Activated naive CD4-positive, alpha-beta T cell treated with Interleukin-2 at 50 U/mL for 16 hours (primary cell): ENCODE results near the gene ETNPPL.

Experiments used
- DNase-seq: peaks from one replicate; pipeline ENCODE4 v3.0.0-alpha.2; 2020

The ETNPPL gene

DNA sequence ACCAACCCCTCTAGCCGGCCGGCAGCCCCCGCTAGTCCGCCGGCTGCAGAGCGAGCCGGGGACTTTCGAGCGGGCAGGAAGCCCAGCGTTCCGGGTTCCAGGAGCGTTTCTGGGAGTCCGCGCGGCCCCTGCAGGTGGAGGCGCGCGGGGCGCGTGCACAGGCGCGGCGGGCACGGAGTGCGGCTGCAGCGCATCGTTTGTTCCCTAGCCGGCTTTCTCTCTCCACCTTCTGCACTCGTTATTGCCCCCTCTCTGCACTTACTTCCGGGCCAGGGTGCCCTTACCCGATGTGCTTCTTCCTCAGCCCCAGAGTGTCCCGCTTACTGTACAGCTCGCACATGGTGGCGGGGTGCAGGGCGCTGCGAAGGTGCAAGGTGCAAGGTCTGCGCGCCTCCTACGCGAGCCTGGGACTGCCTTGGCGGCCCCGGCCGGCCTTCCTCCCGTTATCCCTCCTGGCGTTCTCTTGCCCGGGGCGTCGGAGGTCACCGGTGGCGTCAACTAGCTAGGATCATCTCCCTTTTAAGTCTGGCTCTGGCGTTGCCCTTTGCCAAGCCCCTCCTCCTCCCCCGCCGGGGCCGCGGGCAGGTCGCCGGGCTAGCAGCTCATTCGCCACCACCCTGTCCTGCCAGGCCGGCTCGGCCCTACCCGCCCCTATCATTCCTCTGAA lies at the start of gene ETNPPL:
ETNPPL (minus strand) TSS at position 495 of the 667 bp plus-strand sequence; CDS start at position 340, 155 bp downstream.
- DNase-seq = peak; percentile 11

GRCh38 chr4:108811486-108811885 lies 48.6 kb upstream of the ETNPPL start:
- no peak for DNase-seq

DNA sequence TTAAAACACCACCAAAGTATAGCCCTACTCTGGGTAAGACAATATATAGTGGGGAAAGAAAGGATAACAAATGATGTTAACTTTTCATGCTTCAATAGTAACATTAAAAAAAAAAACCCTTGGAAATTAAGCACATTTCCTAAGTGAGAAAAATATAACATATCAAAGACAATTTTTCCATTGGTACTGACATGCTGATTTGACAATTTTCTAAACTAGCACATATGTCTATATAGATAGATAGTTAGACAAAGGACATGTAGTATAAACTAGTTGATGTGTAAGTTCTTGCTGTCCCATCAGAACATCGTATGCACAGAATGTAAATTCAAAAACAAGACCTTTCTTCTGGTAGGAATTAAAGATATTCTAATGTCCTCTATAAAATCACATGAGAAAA lies 47.2 kb upstream of the ETNPPL start:
- DNase-seq = no peak

DNA sequence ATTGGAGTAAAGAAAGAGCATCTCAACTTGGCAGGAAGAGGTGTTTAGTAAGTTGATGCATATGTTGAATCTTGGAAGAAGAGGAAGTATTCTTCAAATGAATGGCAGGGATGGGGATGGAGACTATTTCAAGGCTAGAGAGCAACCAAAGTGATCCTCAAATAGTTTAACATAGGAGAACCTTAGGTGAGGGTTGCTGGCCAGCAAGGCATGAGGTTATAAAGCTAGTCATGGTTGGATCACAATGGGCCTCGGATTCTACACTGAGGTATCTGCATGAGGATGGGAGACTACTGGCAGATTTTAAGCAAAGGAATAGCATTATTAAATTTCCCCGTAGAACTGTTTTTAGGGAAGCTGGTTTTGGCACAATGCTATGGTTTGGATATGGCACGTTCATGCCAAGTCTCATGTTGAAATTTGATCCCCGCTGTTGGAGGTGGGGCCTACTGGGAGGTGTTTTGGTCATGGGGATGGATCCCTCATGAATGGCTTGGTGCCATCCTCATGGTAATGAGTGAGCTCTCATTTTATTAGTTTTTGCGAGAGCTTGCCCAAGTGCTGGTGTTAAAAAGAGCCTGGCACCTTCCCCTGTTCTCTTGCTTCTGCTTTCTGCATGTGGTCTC lies 41.9 kb upstream of the ETNPPL start:
- DNase-seq = no peak

GRCh38 chr4:108799306-108799705 lies 36.5 kb upstream of the ETNPPL start:
- no peak for DNase-seq

DNA sequence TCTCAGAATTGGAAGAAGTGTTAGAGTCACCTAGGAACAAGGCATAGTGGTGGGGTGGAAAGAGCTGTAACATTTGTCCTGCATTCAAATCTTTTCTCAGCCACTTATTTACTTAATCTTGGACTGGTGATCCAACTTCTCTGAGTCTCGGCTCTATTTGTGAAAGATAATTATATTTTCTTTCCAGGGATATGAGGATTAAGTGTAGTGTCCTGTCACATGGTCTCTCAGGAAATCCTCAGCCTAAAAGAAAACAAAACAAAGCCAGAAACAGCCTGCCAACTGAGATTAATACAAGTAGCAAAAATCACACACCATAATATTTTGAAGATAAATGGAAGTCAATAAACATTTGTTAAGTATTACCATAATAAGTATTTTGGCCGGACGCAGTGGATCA lies 33.3 kb upstream of the ETNPPL start:
- no peak for DNase-seq

DNA sequence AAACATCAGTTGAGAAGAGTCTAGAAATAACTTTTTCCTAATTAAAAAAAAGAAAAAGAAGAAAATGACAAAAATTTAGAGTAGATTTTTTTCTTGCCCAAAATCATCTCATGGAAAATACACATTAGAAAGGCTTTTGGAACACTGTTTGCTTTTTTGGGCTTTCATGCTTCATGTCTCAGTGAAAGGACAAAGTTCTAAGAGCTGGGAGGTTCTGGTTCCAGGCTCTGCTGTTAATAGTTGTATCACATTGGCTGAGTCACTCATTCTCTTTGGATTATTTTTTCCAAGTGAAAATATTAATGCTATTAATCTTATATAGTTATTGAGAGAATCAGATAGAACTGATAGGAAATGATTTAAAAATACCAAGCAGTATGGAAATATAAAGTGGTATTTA lies 32.9 kb upstream of the ETNPPL start:
- DNase-seq = no peak

GRCh38 chr4:108794136-108794535 lies 31.3 kb upstream of the ETNPPL start:
- DNase-seq = no peak

GRCh38 chr4:108793415-108793814 lies 30.6 kb upstream of the ETNPPL start:
- no peak for DNase-seq

DNA sequence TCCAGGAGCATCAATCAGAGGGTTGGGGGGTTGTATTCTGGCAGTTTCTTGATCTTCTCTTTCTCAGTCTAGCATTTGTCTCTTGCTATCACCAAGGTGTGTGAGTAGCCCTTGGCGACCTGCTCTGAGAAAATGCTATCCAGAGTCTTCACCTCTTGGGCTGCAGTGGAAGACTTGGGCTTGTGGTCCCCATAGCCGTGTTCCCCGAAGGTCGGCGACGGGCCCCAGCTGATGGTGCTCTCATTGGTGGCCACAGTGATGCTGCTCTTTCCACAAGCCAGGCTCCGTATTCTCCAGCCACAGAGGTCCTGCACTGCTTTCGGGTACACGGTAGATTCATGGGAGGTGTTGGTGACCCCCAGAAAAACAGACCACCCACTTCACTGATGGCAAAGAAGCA lies 25.9 kb upstream of the ETNPPL start:
- no peak for DNase-seq

DNA sequence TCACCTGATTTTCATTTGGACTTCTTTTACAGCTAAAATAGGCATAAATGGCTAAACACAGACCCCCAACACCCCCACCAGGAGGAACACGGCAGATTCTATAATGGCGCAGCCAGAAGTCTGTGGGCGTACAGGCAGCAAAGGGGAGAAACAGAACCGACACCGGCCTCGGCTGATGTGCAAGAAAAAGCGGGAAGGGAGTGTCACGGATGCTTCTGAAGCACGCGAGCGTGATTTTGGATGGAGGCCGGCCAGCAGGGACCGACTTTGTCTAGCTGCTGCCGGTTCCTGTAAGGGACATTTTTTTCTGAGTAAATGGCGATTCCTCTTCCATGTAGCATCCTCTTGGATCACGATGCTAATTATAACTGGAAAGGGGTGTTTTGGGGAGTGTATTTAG lies 24.9 kb upstream of the ETNPPL start:
- no peak for DNase-seq

- no peak for DNase-seq
Measured at GRCh38 chr4:108787106-108787505, 24.3 kb upstream of the ETNPPL start.

- no peak for DNase-seq
Measured at GRCh38 chr4:108786351-108786750, 23.5 kb upstream of the ETNPPL start.

DNA sequence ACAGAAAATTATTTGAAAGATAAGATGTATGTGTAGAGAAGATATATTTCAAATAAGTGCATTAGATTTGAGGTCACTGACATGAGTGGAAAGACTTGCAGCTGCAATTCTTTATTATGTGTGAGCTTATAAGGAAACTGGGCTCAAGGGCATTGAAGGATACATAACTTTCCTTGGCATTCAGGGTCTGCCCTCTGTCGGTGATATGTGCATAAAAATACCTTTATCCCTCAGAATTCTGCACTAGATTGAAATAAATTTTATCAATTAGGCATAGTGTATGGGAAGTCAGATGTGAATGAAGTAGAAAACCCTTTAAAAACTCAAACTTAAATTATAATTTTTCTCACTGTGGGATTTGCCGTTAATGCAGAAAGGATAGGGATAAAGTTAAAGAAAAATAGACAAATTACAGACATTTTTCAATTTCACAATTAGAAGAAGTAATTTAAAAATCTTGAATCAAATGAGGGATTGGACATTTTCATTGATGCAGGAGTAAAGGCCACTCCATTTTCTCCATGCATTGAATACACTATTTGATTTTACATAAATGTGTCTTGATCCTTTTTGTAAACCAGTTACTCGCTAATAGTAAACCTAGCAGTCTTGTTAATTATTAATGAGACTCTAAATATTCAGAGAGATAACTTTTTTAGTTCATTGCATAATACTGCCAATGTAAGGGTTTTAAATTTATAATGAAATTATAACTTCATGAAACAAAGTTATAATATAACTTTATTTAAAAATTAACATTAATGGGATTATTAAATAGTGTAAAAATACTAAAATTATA lies 21.0 kb upstream of the ETNPPL start:
- DNase-seq = no peak

- DNase-seq = no peak
Measured at GRCh38 chr4:108779958-108780357, 17.1 kb upstream of the ETNPPL start.

- DNase-seq = no peak
Measured at GRCh38 chr4:108777388-108777787, 14.5 kb upstream of the ETNPPL start.

- no peak for DNase-seq
Measured at GRCh38 chr4:108775921-108776320, 13.1 kb upstream of the ETNPPL start.

DNA sequence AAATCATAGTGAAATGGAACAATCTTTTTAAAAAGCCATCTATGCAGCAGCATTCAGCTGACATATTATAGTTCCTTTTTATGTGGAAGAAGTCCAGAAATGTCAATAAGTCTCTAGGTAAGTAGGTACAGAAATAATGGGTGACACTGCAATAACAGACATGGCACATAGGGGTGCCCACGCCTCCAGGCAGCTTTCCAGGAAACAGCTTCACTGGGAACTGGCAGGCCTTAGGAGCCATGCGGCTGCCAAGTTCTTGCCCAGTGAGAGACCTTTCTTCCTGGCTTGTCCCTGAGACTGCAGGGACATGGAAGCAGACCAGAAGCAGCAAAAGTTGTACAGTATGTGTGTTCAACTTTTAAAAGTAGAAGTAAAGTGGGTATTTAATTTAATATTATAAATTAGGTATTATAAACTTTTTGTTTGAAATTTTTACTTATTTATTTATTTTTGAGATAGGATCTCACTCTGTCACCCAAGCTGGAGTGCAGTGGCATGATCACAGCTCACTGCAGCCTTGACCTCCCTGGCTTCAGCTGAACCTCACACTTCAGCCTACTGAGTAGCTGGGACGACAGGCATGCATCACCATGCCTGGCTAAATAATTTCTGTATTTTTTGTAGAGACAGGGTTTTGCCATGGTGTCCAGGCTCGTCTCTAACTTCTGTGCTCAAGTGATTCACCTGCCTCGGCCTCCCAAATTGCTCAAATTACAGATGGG lies 12.1 kb upstream of the ETNPPL start:
- DNase-seq = no peak

GRCh38 chr4:108772402-108772801 lies 9.5 kb upstream of the ETNPPL start:
- no peak for DNase-seq

- DNase-seq = no peak
Measured at GRCh38 chr4:108766058-108766457, 3.2 kb upstream of the ETNPPL start.

DNA sequence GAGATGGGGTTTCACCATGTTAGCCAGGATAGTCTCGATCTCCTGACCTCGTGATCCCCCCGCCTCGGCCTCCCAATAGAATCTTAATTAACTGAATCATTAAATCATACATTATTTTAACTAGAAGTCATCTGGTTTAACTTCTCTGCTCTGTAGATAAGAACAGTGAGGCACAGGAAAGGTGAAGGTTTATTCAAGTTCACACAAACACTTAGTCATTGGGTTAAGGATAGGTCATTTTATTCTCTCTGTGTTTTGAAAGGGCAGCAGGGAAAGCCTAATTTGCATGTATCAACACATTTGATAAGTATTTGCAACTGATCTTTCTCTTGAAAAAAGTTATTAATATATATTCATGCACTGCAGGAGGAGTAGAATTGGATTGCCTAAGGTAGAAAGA lies 1.1 kb upstream of the ETNPPL start:
- DNase-seq = no peak

DNA sequence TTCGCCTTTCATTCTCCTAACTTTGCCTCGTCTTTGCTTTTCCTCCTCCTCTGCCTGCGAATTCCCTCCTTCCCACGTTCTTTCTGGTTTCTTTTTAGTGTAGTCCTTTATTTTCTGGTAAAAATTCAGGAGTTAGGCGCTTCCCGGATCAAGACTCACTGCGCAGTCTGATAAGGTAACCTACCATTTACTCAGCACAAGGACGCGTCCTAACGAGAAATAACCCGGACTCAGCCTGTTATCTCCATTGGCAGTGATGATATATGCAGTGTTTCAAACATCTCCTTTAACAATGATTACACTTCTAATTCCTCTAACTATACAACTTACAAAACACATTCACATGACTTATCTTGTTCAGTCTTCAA lies 357 bp upstream of the ETNPPL start:
- no peak for DNase-seq

- DNase-seq = no peak
Measured at GRCh38 chr4:108758498-108758897, 4.4 kb downstream of the ETNPPL start.

DNA sequence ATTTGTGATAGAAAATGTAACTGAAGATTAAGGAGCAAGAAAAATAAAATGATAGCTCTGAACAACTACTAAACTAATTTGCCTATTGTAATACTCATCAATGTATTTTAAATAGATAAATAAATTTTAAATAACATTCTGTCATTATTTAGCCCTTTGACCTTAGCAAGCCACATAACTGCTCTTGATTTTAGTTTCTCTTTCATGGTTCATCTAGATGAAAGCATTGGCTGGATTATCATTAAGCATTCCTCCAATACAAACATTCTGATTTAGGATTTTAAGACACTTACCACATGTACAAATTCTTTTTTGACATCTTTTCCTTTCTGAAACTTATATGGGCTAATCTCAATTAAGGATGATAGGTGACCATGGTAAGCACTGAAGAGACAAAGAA lies 8.5 kb downstream of the ETNPPL start:
- DNase-seq = no peak
